ENCODE measurements around the gene CD93. TPM values are rescaled to one million over a fixed set of nuclear protein-coding genes. Genes with fewer than 3 reads are reported as not detected.

Gene CD93
- total RNA-seq, 2 experiments from 2014 or later, result 0.05 TPM; not detected in 1

GRCh38 chr20:23125625-23126191, 39.6 kb upstream of the CD93 start:
- CTCF ChIA-PET, result no interaction called here
- intact Hi-C loops (cut with micrococcal nuclease), result no loop called here
- no peaks in the 10 kb centered on the region for H3K36me3 Mint-ChIP-seq (ENCODE audit: low read depth)
- no peak overlapping the region for H3K4me3 Mint-ChIP-seq
- no peak for DNase-seq
- no peak overlapping the region for H3K27ac Mint-ChIP-seq
- peaks cover 3% of the 10 kb centered on the region for H3K27me3 Mint-ChIP-seq (ENCODE audit: low read depth)
- no peaks in the 10 kb centered on the region for H3K9me3 Mint-ChIP-seq
- no peaks in the 10 kb centered on the region for H3K4me1 Mint-ChIP-seq (ENCODE audit: low read depth)

- intact Hi-C loops (cut with micrococcal nuclease), result no loop called here
- H3K27me3 Mint-ChIP-seq (ENCODE audit: low read depth), result peaks cover 3% of the 10 kb centered on the region
- H3K4me3 Mint-ChIP-seq, result no peak overlapping the region
- H3K9me3 Mint-ChIP-seq, result no peaks in the 10 kb centered on the region
- no peak for DNase-seq
- H3K4me1 Mint-ChIP-seq (ENCODE audit: low read depth), result no peaks in the 10 kb centered on the region
- no peak overlapping the region for H3K27ac Mint-ChIP-seq
- no peaks in the 10 kb centered on the region for H3K36me3 Mint-ChIP-seq (ENCODE audit: low read depth)
- CTCF ChIA-PET, result no interaction called here
These were observed 39.0 kb upstream of the CD93 start for GRCh38 chr20:23125159-23125558.

- Mint-ChIP-seq H3K4me3 (no peak overlapping the region), H3K27ac (no peak overlapping the region)
These were observed 37.8 kb upstream of the CD93 start for GRCh38 chr20:23123886-23124285.

GRCh38 chr20:23122796-23123655, 36.9 kb upstream of the CD93 start:
- intact Hi-C loops (cut with micrococcal nuclease), result no loop called here
- Mint-ChIP-seq H3K9me3 (no peaks in the 10 kb centered on the region), H3K36me3 (ENCODE audit: low read depth) (no peaks in the 10 kb centered on the region), H3K27ac (no peak overlapping the region), H3K4me3 (no peak overlapping the region), H3K27me3 (ENCODE audit: low read depth) (peaks cover 3% of the 10 kb centered on the region), H3K4me1 (ENCODE audit: low read depth) (no peaks in the 10 kb centered on the region)
- CTCF ChIA-PET, result interaction anchor here (1.1 kb wide), 1 partner anchor 119 kb away, joined by 3 read pairs; no protein-coding TSS in a partner anchor
- no peak for DNase-seq

More at GRCh38 chr20:23123886-23124285, 37.8 kb upstream of the CD93 start:
- Mint-ChIP-seq H3K36me3 (ENCODE audit: low read depth) (no peaks in the 10 kb centered on the region), H3K9me3 (no peaks in the 10 kb centered on the region), H3K4me1 (ENCODE audit: low read depth) (no peaks in the 10 kb centered on the region), H3K27me3 (ENCODE audit: low read depth) (peaks cover 3% of the 10 kb centered on the region)
- DNase-seq, result no peak
- CTCF ChIA-PET, result no interaction called here
- intact Hi-C loops (cut with micrococcal nuclease), result no loop called here

GRCh38 chr20:23122321-23122720, 36.2 kb upstream of the CD93 start:
- CTCF ChIA-PET, result interaction anchor here (1.1 kb wide), 1 partner anchor 119 kb away, joined by 3 read pairs; no protein-coding TSS in a partner anchor
- Mint-ChIP-seq H3K4me1 (ENCODE audit: low read depth) (no peaks in the 10 kb centered on the region), H3K36me3 (ENCODE audit: low read depth) (no peaks in the 10 kb centered on the region), H3K27ac (no peak overlapping the region), H3K4me3 (no peak overlapping the region), H3K27me3 (ENCODE audit: low read depth) (peaks cover 3% of the 10 kb centered on the region), H3K9me3 (no peaks in the 10 kb centered on the region)
- intact Hi-C loops (cut with micrococcal nuclease), result no loop called here
- DNase-seq, result no peak

GRCh38 chr20:23121751-23122320, 35.7 kb upstream of the CD93 start:
- peaks cover 3% of the 10 kb centered on the region for H3K27me3 Mint-ChIP-seq (ENCODE audit: low read depth)
- no peaks in the 10 kb centered on the region for H3K4me1 Mint-ChIP-seq (ENCODE audit: low read depth)
- CTCF ChIA-PET, result no interaction called here
- no peaks in the 10 kb centered on the region for H3K36me3 Mint-ChIP-seq (ENCODE audit: low read depth)
- H3K27ac Mint-ChIP-seq, result no peak overlapping the region
- H3K9me3 Mint-ChIP-seq, result no peaks in the 10 kb centered on the region
- H3K4me3 Mint-ChIP-seq, result no peak overlapping the region
- no peak for DNase-seq
- intact Hi-C loops (cut with micrococcal nuclease), result no loop called here

- H3K4me3 Mint-ChIP-seq, result no peak overlapping the region
- no peaks in the 10 kb centered on the region for H3K9me3 Mint-ChIP-seq
- no peaks in the 10 kb centered on the region for H3K4me1 Mint-ChIP-seq (ENCODE audit: low read depth)
- peaks cover 3% of the 10 kb centered on the region for H3K27me3 Mint-ChIP-seq (ENCODE audit: low read depth)
- CTCF ChIA-PET, result no interaction called here
- H3K27ac Mint-ChIP-seq, result no peak overlapping the region
- DNase-seq, result no peak
- no peaks in the 10 kb centered on the region for H3K36me3 Mint-ChIP-seq (ENCODE audit: low read depth)
- intact Hi-C loops (cut with micrococcal nuclease), result no loop called here
These were observed 35.0 kb upstream of the CD93 start for GRCh38 chr20:23120936-23121750.

GRCh38 chr20:23120261-23120660, 34.1 kb upstream of the CD93 start:
- CTCF ChIA-PET, result no interaction called here
- Mint-ChIP-seq H3K27ac (no peak overlapping the region), H3K36me3 (ENCODE audit: low read depth) (no peaks in the 10 kb centered on the region), H3K4me1 (ENCODE audit: low read depth) (no peaks in the 10 kb centered on the region), H3K9me3 (no peaks in the 10 kb centered on the region), H3K4me3 (no peak overlapping the region), H3K27me3 (ENCODE audit: low read depth) (peaks cover 3% of the 10 kb centered on the region)
- intact Hi-C loops (cut with micrococcal nuclease), result no loop called here
- DNase-seq, result no peak

- Mint-ChIP-seq H3K9me3 (no peaks in the 10 kb centered on the region), H3K27me3 (ENCODE audit: low read depth) (peaks cover 3% of the 10 kb centered on the region), H3K36me3 (ENCODE audit: low read depth) (no peaks in the 10 kb centered on the region), H3K27ac (no peak overlapping the region), H3K4me3 (no peak overlapping the region), H3K4me1 (ENCODE audit: low read depth) (no peaks in the 10 kb centered on the region)
- DNase-seq, result no peak
- CTCF ChIA-PET, result no interaction called here
- intact Hi-C loops (cut with micrococcal nuclease), result no loop called here
These were observed 33.5 kb upstream of the CD93 start for GRCh38 chr20:23119456-23120216.

- H3K4me1 Mint-ChIP-seq (ENCODE audit: low read depth), result no peaks in the 10 kb centered on the region
- H3K4me3 Mint-ChIP-seq, result no peak overlapping the region
- CTCF ChIA-PET, result no interaction called here
These were observed 32.6 kb upstream of the CD93 start for GRCh38 chr20:23118766-23119165.

GRCh38 chr20:23118144-23118543, 32.0 kb upstream of the CD93 start:
- Mint-ChIP-seq H3K9me3 (no peaks in the 10 kb centered on the region), H3K27ac (no peak overlapping the region), H3K27me3 (ENCODE audit: low read depth) (peaks cover 3% of the 10 kb centered on the region), H3K36me3 (ENCODE audit: low read depth) (no peaks in the 10 kb centered on the region), H3K4me3 (no peak overlapping the region), H3K4me1 (ENCODE audit: low read depth) (no peaks in the 10 kb centered on the region)
- intact Hi-C loops (cut with micrococcal nuclease), result no loop called here
- CTCF ChIA-PET, result no interaction called here
- no peak for DNase-seq

More at GRCh38 chr20:23118766-23119165, 32.6 kb upstream of the CD93 start:
- Mint-ChIP-seq H3K27me3 (ENCODE audit: low read depth) (peaks cover 3% of the 10 kb centered on the region), H3K27ac (no peak overlapping the region), H3K36me3 (ENCODE audit: low read depth) (no peaks in the 10 kb centered on the region), H3K9me3 (no peaks in the 10 kb centered on the region)
- DNase-seq, result no peak
- intact Hi-C loops (cut with micrococcal nuclease), result no loop called here

- intact Hi-C loops (cut with micrococcal nuclease), result no loop called here
- no peaks in the 10 kb centered on the region for H3K36me3 Mint-ChIP-seq (ENCODE audit: low read depth)
- no peaks in the 10 kb centered on the region for H3K4me1 Mint-ChIP-seq (ENCODE audit: low read depth)
These were observed 31.6 kb upstream of the CD93 start for GRCh38 chr20:23117738-23118137.

More at GRCh38 chr20:23117738-23118137, 31.6 kb upstream of the CD93 start:
- Mint-ChIP-seq H3K27me3 (ENCODE audit: low read depth) (peaks cover 3% of the 10 kb centered on the region), H3K27ac (no peak overlapping the region), H3K4me3 (no peak overlapping the region), H3K9me3 (no peaks in the 10 kb centered on the region)
- no peak for DNase-seq
- CTCF ChIA-PET, result no interaction called here
